HG03280 (cell line): ENCODE data around the gene FGF18.
"Not testable (repeated sequence)": the region's sequence is repeated elsewhere in the genome, so short reads cannot be mapped to it uniquely, and the experiment has no call there.

Experiments used
- ATAC-seq: cut with Tn5 transposase; IDR thresholded peaks from one replicate; pipeline ENCODE4 v1.9.1; 2021; ENCODE audit warnings: mild to moderate bottlenecking, moderate library complexity; ENCODE audit not compliant: unreplicated experiment

FGF18 gene

DNA sequence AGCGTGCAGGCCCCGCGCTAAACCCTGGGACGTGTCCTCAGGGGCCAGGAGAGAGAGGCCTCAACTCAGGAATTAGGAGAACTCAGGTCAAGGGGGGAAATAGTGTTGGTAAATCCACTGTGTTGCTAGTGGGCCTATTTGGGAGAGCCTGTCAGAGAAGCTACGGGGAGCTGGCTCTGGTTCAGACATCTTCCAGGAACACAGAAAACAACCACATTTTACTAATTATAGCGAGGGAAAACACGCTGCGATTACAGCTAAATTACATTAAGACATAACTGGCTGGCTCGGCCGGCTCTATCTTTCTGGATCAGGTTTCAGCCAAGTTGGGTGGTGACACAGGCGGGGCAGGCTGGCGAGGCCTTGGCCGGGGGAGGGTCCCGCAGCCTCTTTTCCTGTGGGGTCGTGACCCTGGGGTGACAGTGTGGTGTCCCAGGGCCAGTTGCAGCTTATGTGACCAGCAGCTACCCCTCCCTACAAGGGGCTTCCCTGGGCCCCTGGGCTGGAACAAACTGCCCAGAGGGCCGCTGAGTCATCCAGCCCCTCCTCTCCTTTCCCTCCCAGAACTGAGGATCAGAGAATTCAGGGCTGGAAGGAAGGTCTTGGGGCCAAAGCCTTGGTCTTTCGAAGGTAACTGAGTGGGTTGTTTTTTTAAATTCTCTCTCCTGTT is 75.1 kb downstream of the FGF18 start:
- ATAC-seq: no peak

DNA sequence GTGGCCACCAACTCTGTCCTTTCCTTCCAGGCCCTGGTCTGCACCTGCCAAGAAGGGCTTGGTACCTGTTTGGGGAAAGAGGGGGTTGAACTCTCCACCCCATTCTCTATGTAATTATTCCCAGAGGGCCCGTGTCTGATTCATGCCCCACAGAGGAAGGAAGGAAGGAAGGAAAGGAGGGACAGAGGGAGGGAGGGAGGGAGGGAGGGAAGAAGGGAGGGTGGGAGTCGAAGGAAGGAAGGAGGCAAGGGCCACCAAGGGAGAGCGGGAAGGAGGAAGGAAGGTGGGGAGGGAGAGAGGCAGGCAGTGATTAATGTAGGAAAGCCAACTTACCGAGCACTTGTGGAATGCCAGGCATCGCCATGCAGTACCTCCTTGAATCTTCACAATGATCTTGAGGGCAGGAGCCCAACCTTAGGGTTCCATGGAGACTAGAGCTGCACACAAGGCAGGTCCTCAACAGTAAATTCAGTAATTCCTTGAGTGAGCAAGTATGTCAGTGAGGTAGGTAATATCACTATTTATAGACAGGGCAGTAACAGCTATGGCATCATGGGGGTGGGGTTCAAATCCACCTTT is 75.8 kb downstream of the FGF18 start:
- ATAC-seq: no peak

DNA sequence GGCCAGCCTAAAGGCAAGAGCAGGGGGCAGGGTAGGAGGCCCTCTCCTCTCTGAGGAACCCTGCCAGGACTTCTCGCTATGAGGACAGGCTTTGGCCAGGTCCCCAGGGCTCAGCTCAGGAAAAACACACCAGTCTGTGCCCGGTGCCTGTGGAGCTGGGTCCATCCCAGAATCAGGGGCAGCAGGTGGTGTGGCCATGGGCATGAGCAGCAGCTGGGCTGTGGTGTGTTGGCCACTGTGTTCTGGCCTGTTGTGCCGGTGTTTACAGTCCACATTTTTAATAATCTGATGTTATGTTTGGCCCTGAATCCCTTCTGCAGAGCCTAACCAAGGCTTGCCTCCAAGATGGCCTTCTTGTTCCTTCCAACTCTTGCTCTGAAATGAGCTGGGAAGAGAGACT is 77.0 kb downstream of the FGF18 start:
- ATAC-seq: no peak

DNA sequence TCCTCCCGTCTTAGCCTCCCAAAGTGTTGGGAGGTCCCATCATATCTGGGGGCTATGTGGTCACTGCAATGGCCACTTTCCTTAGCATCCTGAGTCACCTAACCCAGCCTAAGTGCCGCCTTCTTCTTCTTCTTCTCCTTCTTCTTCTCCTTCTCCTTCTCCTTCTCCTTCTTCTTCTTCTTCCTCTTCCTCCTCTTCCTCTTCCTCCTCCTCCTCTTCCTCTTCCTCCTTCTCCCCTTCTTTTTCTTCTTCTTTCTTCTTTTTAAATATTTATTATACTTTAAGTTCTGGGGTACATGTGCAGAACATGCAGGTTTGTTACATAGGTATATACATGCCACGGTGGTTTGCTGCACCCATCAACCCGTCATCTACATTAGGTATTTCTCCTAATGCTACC is 78.0 kb downstream of the FGF18 start:
- ATAC-seq: not testable (repeated sequence)

DNA sequence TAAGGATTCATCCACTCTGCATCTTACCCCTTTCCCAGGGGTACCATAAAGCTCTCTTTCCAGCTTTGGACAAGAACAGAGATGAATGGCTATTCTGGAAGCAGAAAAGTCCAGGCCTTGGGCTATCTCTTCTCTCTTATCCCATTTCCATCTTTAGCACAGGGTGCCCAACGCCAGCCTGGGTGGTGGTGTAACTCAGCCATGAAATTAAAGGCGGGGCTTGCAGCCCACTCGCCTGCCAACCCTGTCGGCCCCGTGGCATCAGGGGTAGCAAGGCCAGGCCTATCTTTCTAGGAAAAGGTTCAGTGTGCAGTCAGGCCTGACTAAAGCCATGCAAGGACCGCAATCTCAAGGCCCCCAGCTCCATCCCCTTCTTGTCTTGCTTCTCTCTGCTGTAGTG is 78.7 kb downstream of the FGF18 start:
- ATAC-seq: no peak

DNA sequence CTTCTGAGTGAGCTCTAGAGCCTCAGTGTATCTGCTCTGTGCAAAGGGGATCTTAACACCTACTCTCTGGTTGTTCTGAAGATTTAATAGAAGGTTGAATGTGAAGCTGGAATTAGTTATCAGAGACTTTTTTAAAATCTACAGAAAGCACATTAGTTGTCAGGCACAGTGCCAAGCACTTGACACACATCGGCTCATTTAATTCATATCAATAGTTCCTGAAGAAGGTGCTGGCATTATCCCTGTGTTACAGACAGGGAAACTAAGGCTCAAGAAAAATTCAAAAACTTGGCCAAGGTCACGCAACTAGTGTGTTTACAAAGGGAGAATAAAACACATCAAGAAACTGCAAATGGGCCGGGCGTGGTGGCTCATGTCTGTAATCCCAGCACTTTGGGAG is 80.2 kb downstream of the FGF18 start:
- no peak for ATAC-seq

DNA sequence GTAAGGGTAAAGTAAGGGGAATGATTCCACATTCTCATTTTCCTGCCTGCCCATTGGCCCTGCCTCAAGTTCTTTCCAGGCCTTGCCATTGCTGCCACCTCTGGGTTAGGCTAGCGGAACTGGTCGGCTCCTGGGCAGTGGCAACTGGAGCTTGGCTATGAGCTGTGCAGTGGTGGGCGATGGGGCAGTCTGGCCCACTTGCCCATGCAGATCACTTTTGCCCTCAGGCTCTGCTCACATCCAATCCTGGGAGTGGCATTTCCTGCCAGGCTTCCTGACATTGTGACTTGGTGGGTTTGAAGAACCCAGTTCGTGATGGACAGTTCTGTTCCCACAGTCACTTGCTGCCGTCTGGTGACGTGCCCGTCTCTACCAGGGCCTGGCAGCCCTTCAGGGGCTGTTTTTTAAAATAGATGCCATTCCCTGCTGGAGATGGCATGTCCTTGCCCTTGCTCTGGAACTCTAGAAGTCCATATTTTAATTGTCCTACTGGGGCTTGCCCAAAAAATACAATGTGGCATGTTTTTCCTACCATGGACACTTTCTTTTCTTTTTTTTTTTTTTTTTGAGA is 86.1 kb downstream of the FGF18 start:
- no peak for ATAC-seq

DNA sequence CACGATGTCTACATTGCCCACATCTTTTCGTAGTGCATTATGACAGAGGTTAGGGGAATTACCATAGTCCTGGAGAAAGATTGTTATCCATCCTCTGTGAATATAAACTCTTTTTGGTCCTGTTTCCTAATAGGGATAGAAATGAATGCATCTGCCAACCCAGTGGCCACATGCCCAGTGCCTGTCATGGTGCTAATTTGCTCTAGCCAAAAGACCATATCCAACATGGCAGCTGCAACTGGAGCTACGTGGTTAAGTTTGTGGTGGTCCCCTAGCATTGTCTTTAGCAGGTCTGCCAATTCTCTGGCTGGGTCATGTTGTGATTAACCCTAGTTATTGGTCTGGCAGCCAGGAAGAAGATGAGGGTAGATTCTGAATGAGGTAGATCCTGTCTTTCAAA is 87.5 kb downstream of the FGF18 start:
- ATAC-seq: no peak
